Gastroesophageal sphincter (tissue), 4 donors: ENCODE data around the gene ADIRF. TPM values are rescaled to one million over a fixed set of nuclear protein-coding genes. Genes with fewer than 3 reads are reported as not detected.

ENCODE experiments used
- ATAC-seq: fragments of 150-250 bp; one replicate; pipeline ENCODE4 v1.9.1; 2016; ENCODE audit warnings: mild to moderate bottlenecking, moderate library complexity
- H3K27ac ChIP-seq, 4 donors: fragments of 200-600 bp; sonication (generic) in 3 of 4; 1 replicate in 3 of 4; 2 replicates in 1 of 4; pipeline ENCODE4 v1.5.1; 2016 to 2019
- H3K27me3 ChIP-seq: fragments of 200-600 bp; sonication (generic); one replicate; pipeline ENCODE4 v1.5.1; 2019
- H3K36me3 ChIP-seq, 2 donors: fragments of 200-600 bp; sonication (generic); one replicate each; pipeline ENCODE4 v1.5.1; 2019; ENCODE audit warnings: control low read depth in 1 of 2
- H3K4me1 ChIP-seq, 3 donors: fragments of 200-600 bp; sonication (generic); 1 replicate in 2 of 3; 2 replicates in 1 of 3; pipeline ENCODE4 v1.5.1; 2016 to 2019; ENCODE audit warnings: control low read depth in 2 of 3
- H3K4me3 ChIP-seq, 2 donors: fragments of 200-600 bp; sonication (generic); one replicate each; pipeline ENCODE4 v1.5.1; 2019; ENCODE audit warnings: mild to moderate bottlenecking in 1 of 2, moderate library complexity in 1 of 2
- H3K9me3 ChIP-seq, 3 donors: fragments of 200-600 bp; sonication (generic); one replicate each; pipeline ENCODE4 v1.5.1; 2017 to 2019; ENCODE audit warnings: control low read depth in 2 of 3
- CTCF ChIP-seq, 4 experiments: fragments of 200-600 bp in 2 of 4; fragments of 450-650 bp in 2 of 4; sonication (generic) in 1 of 4; IDR thresholded peaks; one replicate each; pipeline ENCODE4 v1.5.1; 2017 to 2019; ENCODE audit warnings: antibody characterized with exemption in 4 of 4, mild to moderate bottlenecking in 2 of 4, moderate library complexity in 2 of 4
- EP300 ChIP-seq: sonication (generic); formaldehyde crosslinking; IDR thresholded peaks from one replicate; pipeline ENCODE4 v1.6.1; 2017; ENCODE audit warnings: antibody characterized with exemption, mild to moderate bottlenecking
- POLR2A ChIP-seq, 2 donors: fragments of 450-650 bp; IDR thresholded peaks; one replicate each; pipeline ENCODE4 v1.6.1; 2017; ENCODE audit warnings: antibody characterized with exemption in 2 of 2, mild to moderate bottlenecking in 2 of 2, moderate library complexity in 1 of 2
- POLR2AphosphoS5 ChIP-seq: sonication (generic); formaldehyde crosslinking; IDR thresholded peaks from one replicate; pipeline ENCODE4 v1.6.1; 2017; ENCODE audit warnings: antibody characterized with exemption
- WGBS, 2 donors: methylation state at CpG; one replicate each; pipeline ENCODE4 v1.1.5; 2018; ENCODE audit warnings: low coverage in 1 of 2; 5-methylcytosine and 5-hydroxymethylcytosine counted together
- total RNA-seq, 4 donors: library from RNA; depleted of rRNA; stranded (reverse); fragments of >200 nt; gene quantifications; one replicate each; pipeline ENCODE4 v1.1.0, GENCODE V29; 2016

Gene ADIRF
- total RNA-seq, 4 donors from 2014 or later: 36.5 to 408 (median 149) TPM

GRCh38 chr10:86953747-86954680, 14.3 kb upstream of the ADIRF start:
- no peaks in the 10 kb centered on the region for H3K27me3 ChIP-seq
- TF ChIP-seq CTCF (IDR thresholded peaks at IDR 0.05) (no peak), POLR2AphosphoS5 (peak; percentile 66)
- no peaks in the 10 kb centered on the region for H3K36me3 ChIP-seq
- ATAC-seq: peak; percentile 82
- H3K27ac ChIP-seq: peak overlapping the region; percentile 16 to 84 (median 80)
- H3K9me3 ChIP-seq: no peaks in the 10 kb centered on the region
- peaks cover 0 to 63% (median 27%) of the 10 kb centered on the region in 3 donors for H3K4me1 ChIP-seq
- 40 to 90% methylated on average over 2 to 3 of the region's 15 CpGs for WGBS, 2 donors
- H3K4me3 ChIP-seq: peak overlapping the region in 1 of 2 donors; percentile 44

- H3K4me3 ChIP-seq: peak overlapping the region; percentile 2 to 44
- H3K4me1 ChIP-seq: peaks cover 0 to 72% (median 32%) of the 10 kb centered on the region in 3 donors
- H3K27me3 ChIP-seq: no peaks in the 10 kb centered on the region
- H3K36me3 ChIP-seq: no peaks in the 10 kb centered on the region
- peak overlapping the region; percentile 16 to 84 (median 80) for H3K27ac ChIP-seq
- WGBS, 2 donors: no CpG with 5 or more reads among the region's 13 CpGs
- no peaks in the 10 kb centered on the region for H3K9me3 ChIP-seq
- TF ChIP-seq POLR2AphosphoS5: no peak
- TF ChIP-seq EP300: no peak
- TF ChIP-seq CTCF (IDR thresholded peaks at IDR 0.05): no peak
- no peak for TF ChIP-seq POLR2A (IDR thresholded peaks at IDR 0.05)
- no peak for ATAC-seq
Observed at GRCh38 chr10:86954681-86955500, 13.4 kb upstream of the ADIRF start.

GRCh38 chr10:86955501-86956194, 12.6 kb upstream of the ADIRF start:
- ATAC-seq: no peak
- Histone ChIP-seq H3K36me3 (no peaks in the 10 kb centered on the region), H3K4me1 (peaks cover 0 to 79% (median 32%) of the 10 kb centered on the region in 3 donors), H3K27me3 (no peaks in the 10 kb centered on the region), H3K27ac (peak overlapping the region in 3 of 4 donors; percentile 79 to 84 (median 80)), H3K4me3 (peak overlapping the region in 1 of 2 donors; percentile 44), H3K9me3 (no peaks in the 10 kb centered on the region)
- no CpG with 5 or more reads among the region's 16 CpGs for WGBS, 2 donors
- TF ChIP-seq CTCF (IDR thresholded peaks at IDR 0.05) (no peak), POLR2A (IDR thresholded peaks at IDR 0.05) (peak in 1 of 2 donors; percentile 10)

- WGBS, 2 donors: 30% methylated on average over 2 of the region's 7 CpGs; no CpG with 5 or more reads in 1 of the 2 donors
- peaks cover 0 to 84% (median 32%) of the 10 kb centered on the region in 3 donors for H3K4me1 ChIP-seq
- no peaks in the 10 kb centered on the region for H3K36me3 ChIP-seq
- TF ChIP-seq CTCF (IDR thresholded peaks at IDR 0.05) (no peak), POLR2AphosphoS5 (no peak), POLR2A (IDR thresholded peaks at IDR 0.05) (no peak), EP300 (no peak)
- H3K9me3 ChIP-seq: no peaks in the 10 kb centered on the region
- H3K27me3 ChIP-seq: no peaks in the 10 kb centered on the region
- H3K4me3 ChIP-seq: peak overlapping the region in 1 of 2 donors; percentile 44
- no peak for ATAC-seq
- H3K27ac ChIP-seq: peak overlapping the region in 3 of 4 donors; percentile 79 to 84 (median 80)
Observed at GRCh38 chr10:86956195-86956847, 12.0 kb upstream of the ADIRF start.
